HG02840 (cell line): ENCODE results near the gene RNF144A.
"Not testable (repeated sequence)": the region's sequence is repeated elsewhere in the genome, so short reads cannot be mapped to it uniquely, and the experiment has no call there.

Experiments used
- ATAC-seq: cut with Tn5 transposase; IDR thresholded peaks from one replicate; pipeline ENCODE4 v1.9.1; 2021; ENCODE audit warnings: mild to moderate bottlenecking, moderate library complexity, moderate number of reproducible peaks; ENCODE audit not compliant: unreplicated experiment, low FRiP score

Gene RNF144A, protein sequence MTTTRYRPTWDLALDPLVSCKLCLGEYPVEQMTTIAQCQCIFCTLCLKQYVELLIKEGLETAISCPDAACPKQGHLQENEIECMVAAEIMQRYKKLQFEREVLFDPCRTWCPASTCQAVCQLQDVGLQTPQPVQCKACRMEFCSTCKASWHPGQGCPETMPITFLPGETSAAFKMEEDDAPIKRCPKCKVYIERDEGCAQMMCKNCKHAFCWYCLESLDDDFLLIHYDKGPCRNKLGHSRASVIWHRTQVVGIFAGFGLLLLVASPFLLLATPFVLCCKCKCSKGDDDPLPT

GRCh38 chr2:6917071-6917760, at the start of gene RNF144A:
TSS of gene RNF144A (plus strand) at chr2:6917412. CDS start at chr2:6996927, 79,515 bp downstream.
- ATAC-seq = peak; percentile 79

DNA sequence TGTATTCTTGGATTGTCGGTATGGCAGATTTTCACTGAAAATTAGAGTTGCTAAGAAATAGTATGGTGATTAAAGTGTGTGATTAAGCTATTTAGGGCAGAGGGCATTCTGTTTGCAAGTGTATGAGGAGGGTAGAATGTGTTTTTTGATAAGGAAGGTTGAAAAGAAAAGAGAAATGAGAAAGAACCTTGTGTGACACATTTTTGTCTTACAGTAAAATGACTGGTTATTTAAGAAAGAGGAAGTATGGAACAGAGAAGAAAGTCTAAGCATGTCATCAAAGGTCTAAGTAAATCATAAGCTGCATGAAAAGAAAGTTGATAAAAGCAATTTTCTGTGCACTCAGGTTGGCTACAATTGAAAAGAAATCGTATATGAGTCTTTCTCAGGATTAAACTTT, 44.8 kb upstream of the RNF144A start:
- no peak for ATAC-seq

DNA sequence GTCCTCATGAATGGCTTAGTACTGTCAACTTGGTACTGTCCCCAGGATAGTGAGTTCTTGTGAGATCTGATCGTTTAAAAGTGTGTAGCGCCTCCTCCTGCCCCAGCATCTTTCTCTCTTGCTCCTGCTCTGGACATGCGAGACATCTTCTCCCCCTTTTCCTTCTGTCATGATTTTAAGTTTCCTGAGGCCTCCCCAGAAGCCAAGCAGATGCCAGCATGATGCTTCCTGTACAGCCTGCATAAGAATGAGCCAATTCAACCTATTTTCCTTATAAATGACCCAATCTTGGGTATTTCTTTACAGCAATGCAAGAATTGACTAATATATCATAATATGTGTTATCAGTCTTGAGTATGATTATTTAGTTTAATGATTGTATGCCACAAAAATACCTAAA, 43.2 kb upstream of the RNF144A start:
- no peak for ATAC-seq

GRCh38 chr2:6876309-6876708, 40.9 kb upstream of the RNF144A start:
- ATAC-seq = no peak

DNA sequence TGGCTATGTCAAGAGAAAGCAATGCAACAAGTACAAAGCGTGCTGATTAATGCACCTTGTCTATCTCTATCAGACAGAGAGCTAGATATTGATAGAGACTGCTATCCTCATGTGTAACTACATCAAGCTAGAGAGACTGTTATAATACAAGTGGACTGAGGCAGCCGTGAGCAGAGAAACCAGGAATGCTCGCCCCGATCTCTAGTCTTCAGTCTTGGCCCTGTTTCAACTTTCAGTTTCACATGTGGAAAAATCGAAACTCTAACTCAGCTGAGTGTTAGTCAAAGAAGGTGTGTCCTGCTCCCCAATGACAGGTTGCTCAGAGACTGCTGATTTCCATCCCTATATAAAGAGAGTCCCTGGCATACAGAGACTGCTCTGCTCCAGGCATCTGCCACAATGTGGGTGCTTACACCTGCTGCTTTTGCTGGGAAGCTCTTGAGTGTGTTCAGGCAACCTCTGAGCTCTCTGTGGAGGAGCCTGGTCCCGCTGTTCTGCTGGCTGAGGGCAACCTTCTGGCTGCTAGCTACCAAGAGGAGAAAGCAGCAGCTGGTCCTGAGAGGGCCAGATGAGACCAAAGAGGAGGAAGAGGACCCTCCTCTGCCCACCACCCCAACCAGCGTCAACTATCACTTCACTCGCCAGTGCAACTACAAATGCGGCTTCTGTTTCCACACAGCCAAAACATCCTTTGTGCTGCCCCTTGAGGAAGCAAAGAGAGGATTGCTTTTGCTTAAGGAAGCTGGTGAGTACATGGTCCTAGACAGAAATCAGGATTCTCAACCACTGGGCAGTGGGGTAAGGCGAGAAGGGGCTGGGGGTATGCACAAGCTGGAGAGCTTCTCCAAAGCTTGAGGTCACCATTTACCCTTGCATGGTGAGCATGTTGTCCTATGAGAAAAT, 39.6 kb upstream of the RNF144A start, which contains the start of gene RSAD2:
Gene RSAD2 (plus strand): TSS at position 376 of the 903 bp plus-strand sequence. CDS start 24 bp downstream, at position 400.
- ATAC-seq = peak; percentile 78

DNA sequence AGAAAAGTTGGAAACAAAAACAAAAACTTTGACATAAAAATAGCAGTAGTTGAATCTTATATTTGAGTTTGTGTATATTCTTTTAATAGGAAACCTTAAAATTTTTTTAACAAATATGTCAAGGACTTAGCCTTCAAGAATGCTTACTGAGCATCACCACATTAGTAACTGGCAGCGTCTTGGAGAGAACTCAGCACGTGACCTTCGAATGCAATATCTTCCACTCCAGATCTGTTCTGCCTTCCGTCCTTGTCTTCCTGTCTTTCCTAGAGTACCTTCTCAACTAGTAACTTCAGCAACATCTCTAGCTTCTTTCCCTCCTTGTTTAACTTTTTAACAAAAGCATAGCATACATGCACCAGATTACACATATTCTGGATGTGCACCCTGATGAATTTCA, 38.7 kb upstream of the RNF144A start:
- no peak for ATAC-seq

DNA sequence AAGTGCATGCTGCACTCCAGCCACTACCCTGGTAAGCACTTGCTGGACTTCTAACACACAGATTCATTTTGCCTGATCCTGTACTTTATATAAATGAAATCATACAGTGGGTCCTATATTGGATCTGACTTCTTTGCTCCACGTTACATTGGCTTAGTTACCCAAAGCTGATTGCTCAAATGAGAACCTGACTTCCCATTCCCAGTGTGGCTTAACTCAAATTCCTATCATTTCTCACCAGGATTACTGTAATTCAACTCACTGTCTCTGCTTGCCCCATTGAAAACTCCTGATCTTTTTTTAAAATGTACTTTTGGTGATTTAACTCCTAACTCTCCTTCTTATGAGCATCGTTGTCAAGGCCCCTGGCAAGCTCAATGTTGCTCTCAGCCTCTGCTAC, 38.2 kb upstream of the RNF144A start:
- ATAC-seq = no peak

- ATAC-seq = no peak
These were observed 36.9 kb upstream of the RNF144A start for GRCh38 chr2:6880200-6880733.

GRCh38 chr2:6881046-6881445, 36.2 kb upstream of the RNF144A start:
- no peak for ATAC-seq

- no peak for ATAC-seq
These were observed 35.7 kb upstream of the RNF144A start for GRCh38 chr2:6881516-6881915.

DNA sequence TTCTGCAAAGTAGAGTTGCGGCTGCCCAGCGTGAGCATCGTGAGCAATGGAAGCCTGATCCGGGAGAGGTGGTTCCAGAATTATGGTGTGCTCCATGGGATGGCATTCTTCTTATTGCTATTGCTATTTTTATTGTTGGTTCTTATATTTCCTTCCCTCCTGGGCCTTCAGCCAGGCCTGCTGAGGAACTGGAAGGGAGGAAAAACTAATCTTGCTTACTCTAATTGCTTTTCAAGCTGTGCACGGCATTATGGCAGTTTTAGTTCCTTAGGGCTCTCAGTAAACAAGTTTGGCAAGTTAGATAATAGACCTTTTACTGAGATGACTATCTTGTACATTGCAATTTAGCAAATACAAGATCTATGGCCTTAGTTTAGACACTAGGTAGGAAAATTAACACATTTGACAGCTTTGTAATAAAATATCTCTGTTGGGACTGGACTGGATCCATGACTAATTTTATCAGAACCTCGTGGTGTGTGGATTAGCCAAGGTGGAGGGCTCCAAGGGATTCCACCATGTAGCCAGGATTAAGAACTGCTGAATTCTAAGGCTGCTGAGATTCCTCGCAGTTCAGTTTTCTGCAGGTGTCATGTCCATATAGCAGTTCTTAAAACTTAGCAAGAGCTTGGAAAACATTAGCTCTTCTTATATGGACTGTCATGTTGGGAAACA, 33.6 kb upstream of the RNF144A start:
- no peak for ATAC-seq

DNA sequence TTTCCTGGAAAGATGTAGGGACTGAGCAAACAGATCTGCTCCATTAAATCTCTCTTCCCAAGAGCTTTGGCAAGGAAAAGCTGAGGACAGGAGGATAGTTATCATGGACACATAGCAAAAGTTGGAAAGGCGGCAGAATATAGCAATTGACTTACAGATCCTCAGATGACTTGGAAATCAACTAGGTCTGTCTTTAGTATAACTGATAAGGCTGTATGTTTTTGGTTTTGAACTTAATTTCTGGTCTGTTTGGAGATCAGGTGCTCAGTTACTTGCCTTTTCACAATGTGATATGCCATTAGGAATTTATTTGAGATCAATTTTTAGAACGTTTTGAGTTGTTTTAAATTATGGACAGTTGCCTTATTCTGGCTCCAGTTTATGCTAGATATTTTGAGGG, 31.7 kb upstream of the RNF144A start:
- no peak for ATAC-seq

GRCh38 chr2:6885968-6886367, 31.2 kb upstream of the RNF144A start:
- no peak for ATAC-seq

- no peak for ATAC-seq
These were observed 29.4 kb upstream of the RNF144A start for GRCh38 chr2:6887751-6888192.

GRCh38 chr2:6888724-6889123, 28.5 kb upstream of the RNF144A start:
- no peak for ATAC-seq

DNA sequence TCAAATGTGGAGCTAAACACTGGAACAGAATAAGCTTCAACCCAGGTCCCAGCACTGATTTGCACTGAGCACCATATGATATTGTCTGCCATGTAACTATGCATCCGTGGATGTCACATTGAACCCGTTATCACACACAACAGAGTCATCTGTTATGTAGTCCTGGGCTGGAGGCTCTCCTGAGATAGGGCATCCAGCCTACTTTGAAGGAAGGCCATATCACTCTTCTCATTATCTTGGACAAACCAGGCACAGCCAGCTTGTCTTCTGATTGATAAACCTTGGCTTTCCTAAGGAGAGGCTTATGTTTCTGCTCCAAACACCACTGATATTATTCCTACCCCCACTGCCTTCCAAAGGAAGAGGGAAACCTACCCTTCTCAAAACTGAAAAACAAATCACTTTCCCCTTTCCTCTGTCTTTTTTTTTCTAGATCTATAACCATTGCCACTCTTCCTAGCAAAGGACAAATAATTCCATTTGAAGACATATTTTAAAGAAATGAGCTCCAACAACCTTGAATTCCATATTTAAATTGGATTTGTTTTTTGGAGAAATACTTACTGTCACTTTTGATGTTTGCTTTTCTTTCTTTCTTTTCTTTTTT, 23.2 kb upstream of the RNF144A start:
- no peak for ATAC-seq

DNA sequence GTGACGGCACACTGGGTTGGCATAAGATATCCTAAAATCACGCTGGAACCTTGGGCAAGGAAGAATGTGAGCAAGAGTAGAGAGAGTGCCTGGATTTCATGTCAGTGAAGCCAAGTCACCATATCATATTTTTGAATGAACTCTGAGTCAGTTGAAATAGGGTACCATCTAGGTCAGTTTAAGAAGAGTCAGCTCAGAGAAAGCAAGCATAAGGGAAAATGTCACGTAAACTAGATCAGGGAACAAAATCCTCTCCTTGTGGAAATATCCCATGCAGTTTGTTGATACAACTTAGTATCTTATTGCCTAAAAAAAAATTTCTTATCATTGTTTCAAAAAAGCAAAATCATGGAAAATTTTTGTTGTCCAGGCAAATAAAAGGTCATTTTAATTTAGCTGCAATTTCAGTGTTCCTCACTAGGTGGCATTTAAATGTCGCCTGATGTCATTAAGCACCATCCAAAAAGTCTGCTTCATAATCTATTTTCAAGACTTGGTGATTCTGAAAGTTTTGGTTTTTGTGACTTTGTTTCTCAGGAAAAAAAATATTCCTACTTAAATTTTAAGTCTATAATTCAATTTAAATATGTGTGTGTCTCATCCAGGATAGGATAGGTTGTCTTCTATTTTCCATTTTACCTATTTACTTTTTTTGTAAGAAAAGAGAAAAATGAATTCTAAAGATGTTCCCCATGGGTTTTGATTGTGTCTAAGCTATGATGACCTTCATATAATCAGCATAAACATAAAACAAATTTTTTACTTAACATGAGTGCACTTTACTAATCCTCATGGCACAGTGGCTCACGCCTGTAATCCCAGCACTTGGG, 20.1 kb upstream of the RNF144A start:
- ATAC-seq = no peak

GRCh38 chr2:6902581-6902980, 14.6 kb upstream of the RNF144A start:
- ATAC-seq = not testable (repeated sequence)

DNA sequence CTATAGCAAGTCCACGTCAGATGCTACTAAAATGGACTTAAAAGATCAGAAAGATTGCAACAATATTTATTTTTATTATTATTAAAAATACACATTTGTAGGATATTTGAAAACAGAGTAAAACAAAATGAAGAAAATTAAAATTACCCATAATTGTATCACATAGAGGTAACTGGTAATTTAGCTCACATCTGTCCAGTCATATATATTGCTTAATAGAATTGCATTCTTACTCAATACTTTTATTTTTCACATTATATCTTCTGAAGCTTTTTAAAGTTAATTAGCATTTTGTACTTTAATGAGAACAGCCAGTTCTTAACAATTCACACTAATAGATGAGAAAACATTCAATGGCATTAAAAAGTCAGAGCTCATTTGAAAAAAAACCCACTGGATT, 11.5 kb upstream of the RNF144A start:
- no peak for ATAC-seq
